D721Med (cell line): ENCODE measurements around the gene UTP3.

Source experiments
- DNase-seq: peaks from one replicate; pipeline ENCODE4 v3.0.0; 2011; ENCODE audit warnings: low spot score; ENCODE audit not compliant: insufficient read length
- FAIRE-seq: peaks from 2 replicates; lab custom pipeline; 2011; peaks lifted over from hg19 to GRCh38; lab: Jason Lieb, UNC
- TF ChIP-seq, protein P1 (sequence below): IDR thresholded peaks from 2 replicates; pipeline ENCODE4 v1.5.1; 2012; ENCODE audit warnings: mild to moderate bottlenecking, control low read depth; ENCODE audit not compliant: insufficient read depth; ENCODE audit errors: missing control alignments

The UTP3 gene

DNA sequence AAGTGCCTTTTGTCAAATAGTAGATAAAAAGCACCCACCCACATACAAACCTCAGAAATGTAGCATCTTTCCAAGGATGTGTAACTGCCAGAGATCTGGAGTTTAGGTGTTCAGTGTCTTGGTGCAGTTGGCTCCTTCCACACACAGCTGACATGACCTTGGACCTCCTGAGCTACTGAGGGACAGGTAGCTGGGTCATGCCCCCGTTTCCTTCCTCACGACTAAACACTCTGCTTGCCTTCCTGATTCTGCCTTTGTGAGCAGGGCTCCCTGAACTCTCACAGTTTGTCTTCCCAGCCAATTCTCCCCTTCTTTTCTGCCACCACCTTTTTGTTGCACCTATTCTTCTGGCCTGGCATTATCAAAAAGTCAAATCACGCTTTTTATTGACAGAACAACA, 23.3 kb downstream of the UTP3 start:
- FAIRE-seq (no peak), DNase-seq (no peak)

DNA sequence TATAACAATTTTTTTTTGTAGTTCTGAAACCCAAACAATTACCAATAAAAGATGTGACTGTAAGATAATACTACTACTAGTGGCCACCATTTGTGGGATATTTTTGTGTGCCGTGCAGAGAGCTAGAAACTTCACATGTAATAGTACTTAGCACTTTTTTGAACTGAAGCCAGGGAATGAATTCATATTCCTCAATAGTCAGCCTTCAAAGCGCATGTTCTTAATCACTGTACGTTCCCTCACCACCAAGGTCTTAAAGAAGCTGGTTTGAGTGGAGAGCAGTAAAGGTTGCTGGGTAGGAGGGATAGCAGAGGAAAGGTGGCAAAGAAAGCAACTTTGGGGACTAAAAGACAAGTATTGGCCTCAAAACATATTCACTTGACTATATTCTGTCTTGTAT, 23.8 kb downstream of the UTP3 start:
- TF ChIP-seq, protein P1, sequence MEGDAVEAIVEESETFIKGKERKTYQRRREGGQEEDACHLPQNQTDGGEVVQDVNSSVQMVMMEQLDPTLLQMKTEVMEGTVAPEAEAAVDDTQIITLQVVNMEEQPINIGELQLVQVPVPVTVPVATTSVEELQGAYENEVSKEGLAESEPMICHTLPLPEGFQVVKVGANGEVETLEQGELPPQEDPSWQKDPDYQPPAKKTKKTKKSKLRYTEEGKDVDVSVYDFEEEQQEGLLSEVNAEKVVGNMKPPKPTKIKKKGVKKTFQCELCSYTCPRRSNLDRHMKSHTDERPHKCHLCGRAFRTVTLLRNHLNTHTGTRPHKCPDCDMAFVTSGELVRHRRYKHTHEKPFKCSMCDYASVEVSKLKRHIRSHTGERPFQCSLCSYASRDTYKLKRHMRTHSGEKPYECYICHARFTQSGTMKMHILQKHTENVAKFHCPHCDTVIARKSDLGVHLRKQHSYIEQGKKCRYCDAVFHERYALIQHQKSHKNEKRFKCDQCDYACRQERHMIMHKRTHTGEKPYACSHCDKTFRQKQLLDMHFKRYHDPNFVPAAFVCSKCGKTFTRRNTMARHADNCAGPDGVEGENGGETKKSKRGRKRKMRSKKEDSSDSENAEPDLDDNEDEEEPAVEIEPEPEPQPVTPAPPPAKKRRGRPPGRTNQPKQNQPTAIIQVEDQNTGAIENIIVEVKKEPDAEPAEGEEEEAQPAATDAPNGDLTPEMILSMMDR = no peak
- DNase-seq (no peak), FAIRE-seq (no peak)

More for the DNA sequence above, 23.3 kb downstream of the UTP3 start:
- TF ChIP-seq, protein P1 = no peak

DNA sequence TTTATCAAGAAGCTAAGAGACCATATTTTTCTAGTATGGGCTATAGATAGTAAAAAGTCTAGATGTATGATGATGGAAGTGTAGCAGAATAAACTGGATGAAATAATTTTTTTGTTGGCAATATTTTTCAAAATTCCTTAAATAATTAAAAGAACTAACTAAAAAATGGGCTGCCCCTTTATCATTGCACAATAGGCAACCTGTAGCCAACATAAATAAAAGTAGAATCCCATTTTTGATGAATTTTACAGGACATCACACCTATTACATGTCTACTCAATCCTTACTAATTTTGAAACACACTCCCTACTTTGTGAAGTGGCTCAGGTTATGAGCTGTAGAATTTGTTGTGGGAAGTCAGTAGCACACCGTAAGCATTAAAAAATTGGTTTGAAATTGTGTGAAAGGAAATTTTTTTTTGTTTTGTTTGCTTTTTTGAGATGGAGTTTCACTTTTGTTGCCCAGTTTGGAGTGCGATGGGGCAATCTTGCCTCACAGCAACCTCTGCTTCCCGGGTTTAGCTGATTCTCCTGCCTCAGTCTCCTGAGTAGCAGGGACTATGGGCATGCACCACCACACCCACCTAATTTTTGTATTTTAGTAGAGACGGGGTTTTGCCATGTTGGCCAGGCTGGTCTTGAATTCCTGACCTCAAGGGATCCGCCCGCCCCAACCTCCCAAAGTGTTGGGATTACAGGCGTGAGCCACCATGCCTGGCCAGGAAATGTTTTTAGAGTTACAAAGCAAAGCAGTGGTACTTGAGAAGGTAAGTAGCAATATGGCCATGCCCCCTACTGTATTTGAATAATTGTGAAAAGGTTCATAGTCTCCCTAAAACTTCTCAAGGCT, 24.5 kb downstream of the UTP3 start:
- TF ChIP-seq, protein P1 = no peak
- FAIRE-seq (no peak), DNase-seq (no peak)

DNA sequence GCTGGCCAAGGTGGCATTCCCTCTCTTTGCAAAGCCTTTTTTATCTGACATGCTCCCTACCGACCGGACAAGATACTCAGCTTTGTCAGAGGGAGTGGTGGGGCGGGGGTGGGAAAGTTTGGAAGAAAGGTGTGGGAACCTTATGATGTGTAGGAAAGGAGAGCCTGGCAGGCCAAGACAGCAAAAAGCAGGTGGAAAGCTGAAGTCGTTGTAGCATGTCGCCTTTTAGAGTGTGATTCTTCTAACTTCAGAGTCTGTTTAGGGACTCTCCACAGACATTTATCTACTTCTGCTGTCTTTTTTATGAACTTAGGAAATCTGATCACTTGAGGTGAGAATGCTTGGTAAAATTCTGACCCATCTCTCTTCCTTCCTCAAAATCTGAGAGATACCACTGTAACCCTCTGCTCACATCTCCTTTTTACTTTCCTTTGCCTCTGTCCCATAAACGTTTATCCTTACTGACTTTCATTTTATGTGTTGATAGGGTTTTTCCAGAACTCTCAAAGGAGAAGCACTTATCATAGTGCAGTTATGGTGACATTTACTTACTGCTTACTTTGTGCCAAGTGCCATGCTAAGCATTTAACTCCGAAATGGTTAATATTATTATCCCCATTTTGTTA, 25.2 kb downstream of the UTP3 start:
- no peak for FAIRE-seq
- TF ChIP-seq, protein P1 = no peak
- DNase-seq = no peak

DNA sequence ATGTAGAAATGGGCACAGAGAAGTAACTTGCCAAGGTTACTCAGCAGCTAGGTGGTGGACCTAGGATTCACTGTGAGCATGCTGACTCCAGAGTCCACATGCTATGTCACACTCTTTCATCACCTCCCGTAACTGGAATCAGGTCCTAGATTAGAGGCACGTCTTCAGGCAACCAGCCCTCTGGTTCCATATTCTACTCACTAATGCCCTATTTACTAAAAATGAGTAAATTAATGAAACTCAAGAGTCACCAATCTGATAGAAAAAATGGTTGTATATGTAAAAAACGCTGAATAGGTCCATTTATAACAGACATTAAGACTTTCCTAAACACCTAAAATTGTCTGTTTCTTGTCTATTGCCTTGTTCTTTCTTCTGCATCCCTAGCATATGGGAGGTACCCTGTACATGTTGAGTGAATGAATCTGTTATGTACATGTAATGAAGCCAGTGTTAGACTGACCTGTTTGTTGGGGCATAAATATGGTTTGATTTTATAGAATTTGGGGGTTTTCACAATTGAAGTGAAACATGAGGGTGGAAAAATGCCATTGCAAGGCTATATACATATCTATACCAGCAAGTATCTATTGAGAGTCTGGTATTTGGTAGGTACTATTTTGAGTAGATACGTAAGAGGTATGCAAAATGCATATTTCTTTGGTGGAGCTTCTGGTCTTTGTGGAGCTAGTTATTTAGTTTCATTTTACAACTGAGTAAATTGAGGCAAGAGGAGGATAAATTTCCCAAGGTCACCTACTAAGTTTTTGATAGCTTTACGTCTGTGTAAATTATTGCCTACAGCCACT, 26.0 kb downstream of the UTP3 start:
- no peak for FAIRE-seq
- TF ChIP-seq, protein P1 = no peak
- no peak for DNase-seq

DNA sequence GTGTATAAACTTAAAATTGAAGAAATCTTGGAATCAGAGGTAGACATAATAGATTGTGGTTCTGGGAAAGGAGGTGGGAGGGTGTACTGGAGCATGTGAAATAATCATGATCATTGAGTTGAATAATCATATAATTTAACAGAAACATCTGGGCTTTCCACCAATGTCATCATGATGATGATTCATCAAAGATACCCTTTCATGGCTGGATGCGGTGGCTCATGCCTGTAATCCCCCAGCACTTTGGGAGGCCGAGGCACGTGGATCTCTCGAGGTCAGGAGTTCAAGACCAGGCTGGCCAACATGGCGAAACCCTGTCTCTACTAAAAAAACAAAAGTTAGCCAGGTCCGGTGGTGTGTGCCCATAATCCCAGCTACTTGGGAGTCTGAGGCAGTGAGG, 26.8 kb downstream of the UTP3 start:
- no peak for FAIRE-seq
- TF ChIP-seq, protein P1 = no peak
- DNase-seq = no peak
